NT2/D1 (cell line): ENCODE measurements around the gene EPGN.

Experiments used
- SUZ12 ChIP-seq: IDR thresholded peaks from 2 replicates; pipeline ENCODE4 v1.6.1; 2011; ENCODE audit not compliant: insufficient read length, insufficient read depth; ENCODE audit errors: extremely low read depth
- YY1 ChIP-seq: IDR thresholded peaks from 2 replicates; pipeline ENCODE4 v1.6.1; 2011; ENCODE audit not compliant: insufficient read length, insufficient read depth
- ZNF274 ChIP-seq: IDR thresholded peaks from 2 replicates; pipeline ENCODE4 v1.6.1; 2011; ENCODE audit warnings: mild to moderate bottlenecking, low read depth, low read length

DNA sequence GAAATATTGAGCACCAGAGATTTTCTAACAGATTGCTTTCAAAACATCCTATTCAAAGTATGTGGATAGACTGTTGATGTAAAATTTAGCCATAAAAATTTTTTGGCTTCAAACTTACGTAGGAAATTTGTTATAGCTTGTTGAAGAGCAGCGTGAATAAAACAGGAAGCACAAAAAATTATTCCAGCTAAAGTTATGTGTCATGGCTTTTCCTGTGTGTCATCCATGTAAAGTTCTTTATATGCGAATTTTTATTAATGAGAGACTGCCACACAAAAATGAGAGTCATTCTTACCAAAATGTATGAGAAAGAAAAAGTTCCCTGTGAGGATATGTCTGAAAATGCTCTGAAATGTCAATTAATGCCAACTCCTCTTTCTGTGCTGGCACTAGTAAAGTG lies 19.5 kb downstream of the EPGN start:
- no peak for TF ChIP-seq ZNF274
- TF ChIP-seq YY1: no peak
- TF ChIP-seq SUZ12: no peak
